Natural killer cell treated with Interleukin-12 subunit alpha and Interleukin-12 subunit beta and Interleukin-15 and Interleukin-18, amount 100 ng/mL, for 72 hours (primary cell): ENCODE results near the gene CHMP5. TPM values are rescaled to one million over a fixed set of nuclear protein-coding genes. Genes with fewer than 3 reads are reported as not detected.
A peak's percentile ranks its signal among the peaks of the same experiment; 100 is the strongest.

Experiments
- ATAC-seq, 2 donors: fragments of 150-1000 bp; cut with Tn5 transposase in 1 of 2; sonication (Bioruptor Pico), chemical (Tn5 transposase) in 1 of 2; 2 replicates each; pipeline ENCODE4 v1.10.0; 2021
- DNase-seq: peaks from one replicate; pipeline ENCODE4 v3.0.0; 2022; ENCODE audit warnings: low spot score
- H3K27ac Mint-ChIP-seq, 2 donors: 1 replicate in 1 of 2; 2 replicates in 1 of 2; pipeline ENCODE4 v1.8.0; 2022; ENCODE audit warnings: mixed read lengths in 2 of 2, mild to moderate bottlenecking in 1 of 2, moderate library complexity in 1 of 2
- H3K27me3 Mint-ChIP-seq, 2 donors: 1 replicate in 1 of 2; 2 replicates in 1 of 2; pipeline ENCODE4 v1.8.0; 2022; ENCODE audit warnings: mixed read lengths in 2 of 2
- H3K36me3 Mint-ChIP-seq: one replicate; pipeline ENCODE4 v1.8.0; 2022; ENCODE audit warnings: mixed read lengths
- H3K4me1 Mint-ChIP-seq, 2 donors: 1 replicate in 1 of 2; 2 replicates in 1 of 2; pipeline ENCODE4 v1.8.0; 2022; ENCODE audit warnings: low read depth in 2 of 2, mixed read lengths in 2 of 2, mild to moderate bottlenecking in 1 of 2
- H3K4me3 Mint-ChIP-seq: one replicate; pipeline ENCODE4 v1.8.0; 2022; ENCODE audit warnings: mixed read lengths
- H3K9me3 Mint-ChIP-seq: 2 replicates; pipeline ENCODE4 v1.8.0; 2022; ENCODE audit warnings: mixed read lengths
- total RNA-seq, 2 donors: library from RNA; stranded (reverse); gene quantifications; one replicate each; pipeline ENCODE4 v1.2.3, GENCODE V29; 2022

Gene CHMP5
- total RNA-seq, 2 donors from 2014 or later = 40.8 to 63.2 TPM

- peaks cover 10 to 11% of the 10 kb centered on the region in 2 donors for H3K4me1 Mint-ChIP-seq
- peak overlapping the region in 1 of 2 donors; percentile 32 for H3K27ac Mint-ChIP-seq
- DNase-seq (no peak), ATAC-seq (no peak)
- H3K9me3 Mint-ChIP-seq = no peaks in the 10 kb centered on the region
- H3K36me3 Mint-ChIP-seq = peaks cover 39% of the 10 kb centered on the region
- H3K27me3 Mint-ChIP-seq = no peaks in the 10 kb centered on the region
- no peak overlapping the region for H3K4me3 Mint-ChIP-seq
These were observed 8.6 kb downstream of the CHMP5 start for GRCh38 chr9:33273266-33273971.

- H3K36me3 Mint-ChIP-seq = peaks cover 41% of the 10 kb centered on the region
- DNase-seq (no peak), ATAC-seq (no peak)
- H3K4me1 Mint-ChIP-seq = peaks cover 10 to 11% of the 10 kb centered on the region in 2 donors
- no peak overlapping the region for H3K27ac Mint-ChIP-seq
- no peaks in the 10 kb centered on the region for H3K9me3 Mint-ChIP-seq
- H3K27me3 Mint-ChIP-seq = no peaks in the 10 kb centered on the region
- no peak overlapping the region for H3K4me3 Mint-ChIP-seq
These were observed 9.1 kb downstream of the CHMP5 start for GRCh38 chr9:33273972-33274328.

- H3K27me3 Mint-ChIP-seq = no peaks in the 10 kb centered on the region
- DNase-seq = no peak
- H3K4me1 Mint-ChIP-seq = peaks cover 10 to 11% of the 10 kb centered on the region in 2 donors
- peaks cover 39% of the 10 kb centered on the region for H3K36me3 Mint-ChIP-seq
- peak overlapping the region in 1 of 2 donors; percentile 27 for H3K27ac Mint-ChIP-seq
- no peaks in the 10 kb centered on the region for H3K9me3 Mint-ChIP-seq
- ATAC-seq = no peak
- no peak overlapping the region for H3K4me3 Mint-ChIP-seq
These were observed 12.6 kb downstream of the CHMP5 start for GRCh38 chr9:33277484-33277883.

GRCh38 chr9:33285502-33285901 lies 20.7 kb downstream of the CHMP5 start:
- ATAC-seq = no peak
- Mint-ChIP-seq H3K27me3 (no peaks in the 10 kb centered on the region), H3K9me3 (no peaks in the 10 kb centered on the region), H3K4me3 (no peak overlapping the region), H3K4me1 (peaks cover 9 to 12% of the 10 kb centered on the region in 2 donors), H3K36me3 (peaks cover 15% of the 10 kb centered on the region), H3K27ac (no peak overlapping the region)
- no peak for DNase-seq

- Mint-ChIP-seq H3K4me3 (no peak overlapping the region), H3K27ac (peak overlapping the region; percentile 63 to 82), H3K9me3 (no peaks in the 10 kb centered on the region), H3K4me1 (peaks cover 18 to 22% of the 10 kb centered on the region in 2 donors), H3K27me3 (no peaks in the 10 kb centered on the region), H3K36me3 (peaks cover 12% of the 10 kb centered on the region)
- no peak for DNase-seq
- ATAC-seq = no peak
These were observed 22.2 kb downstream of the CHMP5 start for GRCh38 chr9:33287087-33287490.

- H3K36me3 Mint-ChIP-seq = peaks cover 13% of the 10 kb centered on the region
- H3K9me3 Mint-ChIP-seq = no peaks in the 10 kb centered on the region
- ATAC-seq (no peak), DNase-seq (no peak)
- H3K4me1 Mint-ChIP-seq = peaks cover 29 to 33% of the 10 kb centered on the region in 2 donors
- H3K27ac Mint-ChIP-seq = peak overlapping the region; percentile 63 to 82
- H3K27me3 Mint-ChIP-seq = no peaks in the 10 kb centered on the region
- H3K4me3 Mint-ChIP-seq = no peak overlapping the region
These were observed 23.4 kb downstream of the CHMP5 start for GRCh38 chr9:33288235-33288634.

GRCh38 chr9:33288828-33289483 lies 24.1 kb downstream of the CHMP5 start:
- DNase-seq = no peak
- Mint-ChIP-seq H3K27ac (peak overlapping the region; percentile 99 to 100), H3K27me3 (no peaks in the 10 kb centered on the region), H3K4me3 (no peak overlapping the region), H3K36me3 (peaks cover 13% of the 10 kb centered on the region), H3K9me3 (no peaks in the 10 kb centered on the region), H3K4me1 (peaks cover 32 to 38% of the 10 kb centered on the region in 2 donors)
- ATAC-seq = no peak

- no peaks in the 10 kb centered on the region for H3K27me3 Mint-ChIP-seq
- DNase-seq (peak; percentile 61), ATAC-seq (no peak)
These were observed 24.6 kb downstream of the CHMP5 start for GRCh38 chr9:33289496-33289895.

GRCh38 chr9:33289936-33290246 lies 25.0 kb downstream of the CHMP5 start:
- Mint-ChIP-seq H3K27me3 (no peaks in the 10 kb centered on the region), H3K4me3 (peak overlapping the region; percentile 98), H3K36me3 (peaks cover 20% of the 10 kb centered on the region), H3K9me3 (no peaks in the 10 kb centered on the region), H3K27ac (peak overlapping the region; percentile 99 to 100), H3K4me1 (peaks cover 38 to 44% of the 10 kb centered on the region in 2 donors)
- ATAC-seq = no peak
- no peak for DNase-seq

More at GRCh38 chr9:33289496-33289895, 24.6 kb downstream of the CHMP5 start:
- H3K9me3 Mint-ChIP-seq = no peaks in the 10 kb centered on the region
- H3K27ac Mint-ChIP-seq = peak overlapping the region; percentile 99 to 100
- peaks cover 16% of the 10 kb centered on the region for H3K36me3 Mint-ChIP-seq
- H3K4me3 Mint-ChIP-seq = peak overlapping the region; percentile 98
- peaks cover 34 to 40% of the 10 kb centered on the region in 2 donors for H3K4me1 Mint-ChIP-seq

GRCh38 chr9:33290247-33291030 lies 25.6 kb downstream of the CHMP5 start, which contains the start of gene NFX1:
Gene NFX1 (plus strand): TSS chr9:33290516. CDS start chr9:33290573, 57 bp downstream.
- ATAC-seq = peak; percentile 94 to 96
- H3K36me3 Mint-ChIP-seq = peaks cover 20% of the 10 kb centered on the region
- H3K9me3 Mint-ChIP-seq = no peaks in the 10 kb centered on the region
- peak; percentile 99 for DNase-seq
- H3K27me3 Mint-ChIP-seq = no peaks in the 10 kb centered on the region
- peak within 1 kb of the TSS; percentile 98 for H3K4me3 Mint-ChIP-seq
- H3K4me1 Mint-ChIP-seq = peaks cover 39 to 46% of the 10 kb centered on the region in 2 donors
- peak within 1 kb of the TSS; percentile 99 to 100 for H3K27ac Mint-ChIP-seq

GRCh38 chr9:33291031-33291397 lies 26.2 kb downstream of the CHMP5 start:
- DNase-seq (no peak), ATAC-seq (no peak)
- H3K36me3 Mint-ChIP-seq = peaks cover 22% of the 10 kb centered on the region
- no peaks in the 10 kb centered on the region for H3K27me3 Mint-ChIP-seq
- H3K4me3 Mint-ChIP-seq = peak overlapping the region; percentile 98
- peaks cover 41 to 50% of the 10 kb centered on the region in 2 donors for H3K4me1 Mint-ChIP-seq
- peak overlapping the region; percentile 99 to 100 for H3K27ac Mint-ChIP-seq
- H3K9me3 Mint-ChIP-seq = no peaks in the 10 kb centered on the region

- H3K27ac Mint-ChIP-seq = peak overlapping the region; percentile 99 to 100
- H3K36me3 Mint-ChIP-seq = peaks cover 30% of the 10 kb centered on the region
- H3K4me1 Mint-ChIP-seq = peaks cover 45 to 56% of the 10 kb centered on the region in 2 donors
- no peaks in the 10 kb centered on the region for H3K9me3 Mint-ChIP-seq
- ATAC-seq (no peak), DNase-seq (no peak)
- peak overlapping the region; percentile 98 for H3K4me3 Mint-ChIP-seq
- no peaks in the 10 kb centered on the region for H3K27me3 Mint-ChIP-seq
These were observed 27.1 kb downstream of the CHMP5 start for GRCh38 chr9:33291901-33292300.

GRCh38 chr9:33293782-33294181 lies 28.9 kb downstream of the CHMP5 start:
- peaks cover 45% of the 10 kb centered on the region for H3K36me3 Mint-ChIP-seq
- H3K9me3 Mint-ChIP-seq = no peaks in the 10 kb centered on the region
- H3K27me3 Mint-ChIP-seq = no peaks in the 10 kb centered on the region
- no peak for DNase-seq
- H3K4me3 Mint-ChIP-seq = no peak overlapping the region
- peaks cover 64 to 71% of the 10 kb centered on the region in 2 donors for H3K4me1 Mint-ChIP-seq
- ATAC-seq = no peak
- peak overlapping the region; percentile 83 to 100 for H3K27ac Mint-ChIP-seq
